Measurements from ENCODE around the gene KRTAP24-1.

KRTAP24-1 gene

GRCh38 chr21:30233228-30234020 is 49.3 kb downstream of the KRTAP24-1 start:
- DNase-seq: no peak

- DNase-seq: no peak
Observed at GRCh38 chr21:30232011-30232410, 50.7 kb downstream of the KRTAP24-1 start.
